Endothelial cell of umbilical vein (primary cell): Measurements from ENCODE around the gene FTO. TPM values are rescaled to one million over a fixed set of nuclear protein-coding genes. Genes with fewer than 3 reads are reported as not detected.

Source experiments
- BruUV-seq: library from RNA; stranded (reverse); fragments of 400-500 nt; replicated peaks from 2 replicates; lab custom pipeline; 2021; lab: Mats Ljungman, UMichigan
- CTCF ChIA-PET: fragments of 300-600, 350-600 bp; sonication (Branson Sonifier 250); formaldehyde crosslinking; loops from one replicate; lab custom pipeline; 2021; ENCODE audit warnings: antibody characterized with exemption, inconsistent platforms; lab: Charles Lee
- POLR2A ChIA-PET: fragments of 300-600, 350-600 bp; sonication (Branson Sonifier 250); formaldehyde crosslinking; loops from one replicate; lab custom pipeline; 2021; ENCODE audit warnings: antibody characterized with exemption, inconsistent platforms; lab: Charles Lee
- DNase-seq: peaks from one replicate; pipeline ENCODE4 v3.0.0-alpha.2; 2011; ENCODE audit warnings: low read depth, low spot score
- FAIRE-seq: peaks from 2 replicates; lab custom pipeline; 2011; peaks lifted over from hg19 to GRCh38; lab: Jason Lieb, UNC
- H2AFZ ChIP-seq: 2 replicates; pipeline ENCODE4 v1.6.0; 2012; ENCODE audit warnings: low read depth, low read length, control low read depth, inconsistent platforms
- H3K27ac ChIP-seq: 2 replicates; pipeline ENCODE4 v1.5.1; 2011; ENCODE audit warnings: low read depth, mild to moderate bottlenecking, control low read depth, low read length, moderate library complexity; ENCODE audit not compliant: insufficient read depth
- H3K27me3 ChIP-seq, 2 experiments: 2 replicates each; pipeline versions ENCODE4 v1.6.0 to v1.6.1; 2011; ENCODE audit warnings: low read length in 2 of 2, mixed read lengths in 1 of 2; ENCODE audit not compliant: control insufficient read depth in 2 of 2, insufficient read depth in 2 of 2
- H3K36me3 ChIP-seq, 2 experiments: 2 replicates in 1 of 2; 3 replicates in 1 of 2; pipeline ENCODE4 v1.5.1; 2011; ENCODE audit warnings: low read length in 2 of 2, mild to moderate bottlenecking in 1 of 2, moderate library complexity in 1 of 2; ENCODE audit not compliant: control insufficient read depth in 2 of 2, insufficient read depth in 2 of 2; ENCODE audit errors: extremely low read depth in 1 of 2
- H3K4me1 ChIP-seq: 3 replicates; pipeline ENCODE4 v1.5.1; 2011; ENCODE audit warnings: mild to moderate bottlenecking, low read length; ENCODE audit not compliant: control insufficient read depth, insufficient read depth; ENCODE audit errors: extremely low read depth
- H3K4me2 ChIP-seq: 2 replicates; pipeline ENCODE4 v1.6.1; 2011; ENCODE audit warnings: low read length, control low read depth, mixed read lengths; ENCODE audit not compliant: insufficient read depth
- H3K4me3 ChIP-seq, 3 experiments: fragments of 200-600 bp in 1 of 3; sonication (generic), shearing (Covaris generic) in 1 of 3; replicated peaks in 1 of 3; 2 replicates each; pipeline ENCODE4 v1.5.1; 2011 to 2016; ENCODE audit warnings: control low read depth in 3 of 3, low read length in 3 of 3, mild to moderate bottlenecking in 2 of 3, inconsistent platforms in 1 of 3, low read depth in 1 of 3, moderate library complexity in 1 of 3; ENCODE audit not compliant: insufficient read depth in 1 of 3
- H3K79me2 ChIP-seq: 2 replicates; pipeline ENCODE4 v1.6.0; 2012; ENCODE audit warnings: low read length, inconsistent platforms; ENCODE audit not compliant: control insufficient read depth, insufficient read depth
- H3K9ac ChIP-seq: replicated peaks from 2 replicates; pipeline ENCODE3; 2011; ENCODE audit warnings: low read length, control low read depth; ENCODE audit not compliant: insufficient read depth; ENCODE audit errors: extremely low read depth
- H3K9me1 ChIP-seq: replicated peaks from 3 replicates; pipeline ENCODE4 v1.6.0; 2011; ENCODE audit warnings: mild to moderate bottlenecking, low read length; ENCODE audit not compliant: control insufficient read depth, insufficient read depth; ENCODE audit errors: extremely low read depth
- H3K9me3 ChIP-seq: replicated peaks from 2 replicates; pipeline ENCODE4 v1.5.1; 2012; ENCODE audit warnings: low read length, inconsistent platforms; ENCODE audit not compliant: control insufficient read depth, insufficient read depth
- H4K20me1 ChIP-seq: replicated peaks from 2 replicates; pipeline ENCODE3; 2011; ENCODE audit warnings: mild to moderate bottlenecking, low read length; ENCODE audit not compliant: control insufficient read depth, insufficient read depth; ENCODE audit errors: extremely low read depth
- CTCF ChIP-seq, 2 donors: IDR thresholded peaks; 1 replicate in 1 of 2; 2 replicates in 1 of 2; pipeline ENCODE4 v1.5.1; 2011; ENCODE audit warnings: low read length in 2 of 2, mild to moderate bottlenecking in 2 of 2, moderate library complexity in 2 of 2, control low read depth in 1 of 2, inconsistent platforms in 1 of 2, low read depth in 1 of 2; ENCODE audit not compliant: insufficient read depth in 1 of 2; ENCODE audit errors: extremely low read depth in 1 of 2
- EZH2 ChIP-seq: IDR thresholded peaks from 2 replicates; pipeline ENCODE4 v1.6.1; 2012; ENCODE audit warnings: borderline replicate concordance, low read depth, mild to moderate bottlenecking, moderate library complexity, low read length, inconsistent platforms; ENCODE audit not compliant: severe bottlenecking
- FOS ChIP-seq: IDR thresholded peaks from 2 replicates; pipeline ENCODE4 v1.6.1; 2011; ENCODE audit warnings: mild to moderate bottlenecking, low read length, moderate library complexity, borderline replicate concordance; ENCODE audit not compliant: insufficient read depth
- GATA2 ChIP-seq: IDR thresholded peaks from 2 replicates; pipeline ENCODE4 v1.7.0; 2011; ENCODE audit warnings: low read depth, mild to moderate bottlenecking, moderate library complexity, mixed read lengths, low read length; ENCODE audit not compliant: insufficient read length, insufficient read depth
- JUN ChIP-seq: IDR thresholded peaks from 2 replicates; pipeline ENCODE4 v1.6.1; 2011; ENCODE audit warnings: borderline replicate concordance, low read depth; ENCODE audit not compliant: insufficient read length, insufficient read depth
- MAX ChIP-seq: IDR thresholded peaks from 2 replicates; pipeline ENCODE4 v1.6.1; 2011; ENCODE audit not compliant: insufficient read depth, insufficient read length
- MYC ChIP-seq: IDR thresholded peaks from one replicate; pipeline ENCODE4 v1.6.1; 2011; ENCODE audit warnings: mild to moderate bottlenecking, low read depth, low read length
- POLR2A ChIP-seq: IDR thresholded peaks from 2 replicates; pipeline ENCODE4 v1.6.1; 2012; ENCODE audit warnings: low read depth, mild to moderate bottlenecking, control low read depth, low read length
- POLR2AphosphoS5 ChIP-seq: IDR thresholded peaks from 2 replicates; pipeline ENCODE4 v1.6.1; 2012; ENCODE audit warnings: low read depth, mild to moderate bottlenecking, control low read depth, low read length, moderate library complexity; ENCODE audit not compliant: insufficient read depth
- dilution Hi-C: fragments of 300-500 bp; cut with MboI; formaldehyde crosslinking; loops from one replicate; pipeline ENCODE4 v1.15.0; 2019; ENCODE audit warnings: low sequenced_read_pairs; ENCODE audit not compliant: extremely low pct_ligation_motif_present
- intact Hi-C: fragments of 100-400 bp; cut with micrococcal nuclease; formaldehyde crosslinking; loops from one replicate; pipeline ENCODE4 v1.10.0; 2022
- polyA plus RNA-seq, 4 experiments: library from polyadenylated mRNA; depleted of rRNA in 3 of 4; stranded (reverse) in 3 of 4; unstranded in 1 of 4; fragments of >200 nt; gene quantifications; 2 replicates each; pipeline versions ENCODE4 v1.2.1 to v1.2.3, GENCODE V29; 2011 to 2012; ENCODE audit warnings: missing spikeins in 1 of 4
- total RNA-seq: library from RNA; stranded (reverse); gene quantifications from 2 replicates; pipeline ENCODE4 v1.2.3, GENCODE V29; 2021

The FTO gene
- total and polyA plus RNA-seq, 2 donors (not counting 3 experiments of a cell fraction or from before 2014, with no cell fraction given) = 48.6 to 87.1 TPM

DNA sequence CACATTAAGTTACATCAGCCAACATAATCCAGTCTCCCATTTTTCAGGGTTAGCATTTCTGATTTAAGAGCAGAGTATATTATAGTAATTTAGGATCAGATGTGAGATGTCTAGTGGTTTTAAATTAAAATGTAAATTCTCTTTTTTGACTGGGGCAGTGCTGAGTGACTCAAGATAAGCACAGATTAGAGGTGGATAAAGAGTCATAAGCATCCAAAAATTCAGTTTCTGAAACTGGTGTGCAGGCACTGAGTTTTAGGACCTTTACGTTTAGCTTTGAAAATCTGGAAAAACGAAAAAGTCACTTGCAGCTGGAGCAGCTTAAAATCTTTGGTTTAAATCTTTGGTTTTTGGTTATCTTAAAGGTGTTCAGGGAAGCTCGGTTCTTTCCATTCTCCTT lies 190.7 kb downstream of the FTO start:
- Histone ChIP-seq H3K9me3 (no peaks in the 10 kb centered on the region), H3K79me2 (no peaks in the 10 kb centered on the region), H3K4me2 (no peak overlapping the region), H3K9ac (no peak overlapping the region), H2AFZ (no peak overlapping the region), H4K20me1 (peaks cover 2% of the 10 kb centered on the region), H3K27ac (no peak overlapping the region), H3K36me3 (no peaks in the 10 kb centered on the region), H3K4me1 (peaks cover 23% of the 10 kb centered on the region), H3K4me3 (no peak overlapping the region), H3K9me1 (no peaks in the 10 kb centered on the region), H3K27me3 (no peaks in the 10 kb centered on the region)
- intact Hi-C loops = loop anchor here (5.0 kb wide), 3 partner anchors 388 to 1038 kb away; partner anchors contain the start of gene IRX5
- DNase-seq (no peak), FAIRE-seq (no peak)
- ChIA-PET POLR2A (no interaction called here), CTCF (no interaction called here)
- TF ChIP-seq MAX = no peak
- no peak for TF ChIP-seq GATA2
- TF ChIP-seq EZH2 = no peak
- no peak for TF ChIP-seq POLR2A
- TF ChIP-seq FOS = no peak
- TF ChIP-seq CTCF (IDR thresholded peaks at IDR 0.05; ENCODE audit: extremely low read depth in 1 of 2, insufficient read depth in 1 of 2, low read depth in 1 of 2, low read length in 2 of 2) = no peak
- no peak for TF ChIP-seq JUN
- no peak for TF ChIP-seq MYC
- no peak for TF ChIP-seq POLR2AphosphoS5
- BruUV-seq = no TSS peak
- dilution Hi-C loops = no loop called here
